Right atrium auricular region (tissue), 2 donors: ENCODE data around the gene ART5. TPM values are rescaled to one million over a fixed set of nuclear protein-coding genes. Genes with fewer than 3 reads are reported as not detected.

Source experiments
- DNase-seq: peaks from one replicate; pipeline ENCODE4 v3.0.0-alpha.2; 2019; ENCODE audit warnings: low spot score
- H3K27ac ChIP-seq, 2 donors: fragments of 200-600 bp; sonication (generic); 1 replicate in 1 of 2; 2 replicates in 1 of 2; pipeline ENCODE4 v1.5.1; 2016 to 2019
- H3K27me3 ChIP-seq, 2 donors: fragments of 200-600 bp; sonication (generic); one replicate each; pipeline versions ENCODE4 v1.5.1 to v1.6.0; 2017 to 2019
- H3K36me3 ChIP-seq: fragments of 200-600 bp; sonication (generic); one replicate; pipeline ENCODE4 v1.5.1; 2016
- H3K4me1 ChIP-seq, 2 donors: fragments of 200-600 bp; sonication (generic); one replicate each; pipeline versions ENCODE4 v1.5.1 to v1.6.0; 2017 to 2019
- H3K4me3 ChIP-seq, 2 donors: fragments of 200-600 bp; sonication (generic); 1 replicate in 1 of 2; 2 replicates in 1 of 2; pipeline ENCODE4 v1.5.1; 2017 to 2019; ENCODE audit warnings: mild to moderate bottlenecking in 1 of 2, moderate library complexity in 1 of 2
- H3K9me3 ChIP-seq, 2 donors: fragments of 200-600 bp; sonication (generic); one replicate each; pipeline ENCODE4 v1.5.1; 2019
- CTCF ChIP-seq, 2 donors: fragments of 200-600 bp; sonication (generic); IDR thresholded peaks; one replicate each; pipeline ENCODE4 v1.5.1; 2019; ENCODE audit warnings: antibody characterized with exemption in 2 of 2
- total RNA-seq, 2 donors: library from RNA; depleted of rRNA; stranded (reverse); fragments of >200 nt; gene quantifications; one replicate each; pipeline ENCODE4 v1.1.0, GENCODE V29; 2016

Gene ART5
- total RNA-seq, 2 donors from 2014 or later: 0.86 to 1.1 TPM

GRCh38 chr11:3638513-3638912 lies 3.3 kb downstream of the ART5 start:
- no peak for DNase-seq
- Histone ChIP-seq H3K4me3 (no peak overlapping the region), H3K4me1 (peaks cover 0 to 17% of the 10 kb centered on the region in 2 donors), H3K9me3 (no peaks in the 10 kb centered on the region), H3K27ac (no peak overlapping the region), H3K36me3 (no peaks in the 10 kb centered on the region), H3K27me3 (no peaks in the 10 kb centered on the region)
- TF ChIP-seq CTCF (IDR thresholded peaks at IDR 0.05): no peak

GRCh38 chr11:3637201-3637600 lies 4.6 kb downstream of the ART5 start:
- H3K4me3 ChIP-seq: no peak overlapping the region
- no peaks in the 10 kb centered on the region for H3K36me3 ChIP-seq
- no peak for TF ChIP-seq CTCF (IDR thresholded peaks at IDR 0.05)
- H3K9me3 ChIP-seq: no peaks in the 10 kb centered on the region
- no peaks in the 10 kb centered on the region for H3K27me3 ChIP-seq
- H3K4me1 ChIP-seq: peaks cover 0 to 8% of the 10 kb centered on the region in 2 donors
- H3K27ac ChIP-seq: no peak overlapping the region
- no peak for DNase-seq

- no peak overlapping the region for H3K27ac ChIP-seq
- DNase-seq: no peak
- H3K4me3 ChIP-seq: no peak overlapping the region
- H3K36me3 ChIP-seq: no peaks in the 10 kb centered on the region
- no peak for TF ChIP-seq CTCF (IDR thresholded peaks at IDR 0.05)
- no peaks in the 10 kb centered on the region for H3K4me1 ChIP-seq
- no peaks in the 10 kb centered on the region for H3K9me3 ChIP-seq
- H3K27me3 ChIP-seq: no peaks in the 10 kb centered on the region
Observed at GRCh38 chr11:3635641-3636375, 6.0 kb downstream of the ART5 start.

GRCh38 chr11:3632070-3632660 lies 9.6 kb downstream of the ART5 start:
- no peak for TF ChIP-seq CTCF (IDR thresholded peaks at IDR 0.05)
- Histone ChIP-seq H3K4me1 (no peaks in the 10 kb centered on the region), H3K27me3 (no peaks in the 10 kb centered on the region), H3K27ac (no peak overlapping the region), H3K36me3 (no peaks in the 10 kb centered on the region), H3K4me3 (no peak overlapping the region), H3K9me3 (no peaks in the 10 kb centered on the region)
- no peak for DNase-seq

GRCh38 chr11:3631331-3631730 lies 10.5 kb downstream of the ART5 start:
- no peak overlapping the region for H3K27ac ChIP-seq
- DNase-seq: no peak
- no peaks in the 10 kb centered on the region for H3K4me1 ChIP-seq
- no peaks in the 10 kb centered on the region for H3K36me3 ChIP-seq
- H3K27me3 ChIP-seq: no peaks in the 10 kb centered on the region
- H3K9me3 ChIP-seq: no peaks in the 10 kb centered on the region
- no peak overlapping the region for H3K4me3 ChIP-seq
- no peak for TF ChIP-seq CTCF (IDR thresholded peaks at IDR 0.05)
